Body of pancreas (tissue), 4 donors: ENCODE data around the gene CDK13.

Experiments used
- CTCF ChIP-seq, 7 experiments: fragments of 450-650 bp in 4 of 7; fragments of 200-600 bp in 3 of 7; sonication (generic) in 3 of 7; IDR thresholded peaks; one replicate each; pipeline ENCODE4 v1.5.1; 2016 to 2019; ENCODE audit warnings: antibody characterized with exemption in 7 of 7
- POLR2A ChIP-seq, 3 donors: fragments of 450-650 bp; IDR thresholded peaks; one replicate each; pipeline ENCODE4 v1.6.1; 2016; ENCODE audit warnings: antibody characterized with exemption in 3 of 3, mild to moderate bottlenecking in 2 of 3

GRCh38 chr7:40015790-40016296 lies 65.8 kb downstream of the CDK13 start:
- TF ChIP-seq CTCF (IDR thresholded peaks at IDR 0.05), result no peak
- no peak for TF ChIP-seq POLR2A (IDR thresholded peaks at IDR 0.05)
